NCI-H345 (cell line): ENCODE results near the gene NSMCE1.

Experiments used
- DNase-seq: peaks from one replicate; lab custom pipeline; 2025; lab: John Stamatoyannopoulos, UW

Gene NSMCE1

DNA sequence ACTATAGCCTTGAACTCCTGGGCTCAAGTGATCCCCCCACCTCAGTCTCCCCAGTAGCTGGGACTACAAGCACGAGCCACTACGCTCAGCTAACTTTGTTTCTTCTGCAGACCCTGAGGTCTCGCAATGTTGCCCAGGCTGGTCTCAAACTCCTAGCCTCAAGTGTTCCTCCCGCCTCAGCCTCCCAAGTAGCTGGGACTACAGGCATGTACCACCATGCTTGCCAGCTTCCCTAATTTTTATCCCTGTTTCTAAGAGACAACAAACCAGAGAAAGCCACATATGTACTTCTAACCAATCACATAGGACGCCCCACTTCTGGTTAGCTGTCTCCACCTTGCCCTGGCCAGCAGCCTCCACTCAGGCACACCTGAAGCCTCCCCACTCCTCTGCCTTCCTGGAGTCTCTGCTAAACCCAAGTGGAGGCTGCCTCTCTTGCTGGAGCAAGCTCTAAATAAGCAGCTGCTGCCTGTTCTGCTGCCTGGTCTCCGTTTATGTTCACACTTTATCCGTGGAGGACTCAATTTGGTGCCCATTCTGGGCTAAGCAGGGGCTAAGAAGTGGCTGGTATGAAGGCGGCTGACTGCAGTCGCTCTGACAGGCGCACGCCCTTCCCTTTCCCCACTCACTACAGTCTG is 24.7 kb downstream of the NSMCE1 start:
- DNase-seq, result no peak

- DNase-seq, result no peak
Measured at GRCh38 chr16:27242868-27243590, 25.5 kb downstream of the NSMCE1 start.

DNA sequence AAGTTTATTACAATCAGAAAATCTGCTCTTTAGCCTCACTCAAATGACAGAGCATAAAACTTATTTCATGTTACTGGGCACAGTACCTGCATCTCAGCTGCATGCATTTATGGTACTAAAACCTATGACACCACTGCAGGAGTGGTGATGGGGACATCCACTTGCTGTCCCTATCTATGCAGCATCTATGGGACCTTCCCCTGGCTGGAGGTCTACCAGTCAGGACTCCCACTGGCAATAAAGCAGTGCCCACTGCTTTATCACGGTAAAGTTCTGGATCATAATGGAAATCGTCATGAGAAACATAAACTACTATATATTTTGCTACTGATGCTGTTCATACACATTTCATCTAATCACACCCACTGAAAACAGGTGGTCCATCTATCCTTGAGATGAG is 26.2 kb downstream of the NSMCE1 start:
- no peak for DNase-seq

GRCh38 chr16:27241658-27242057 is 26.9 kb downstream of the NSMCE1 start:
- DNase-seq, result no peak

GRCh38 chr16:27240948-27241531 is 27.5 kb downstream of the NSMCE1 start:
- no peak for DNase-seq

DNA sequence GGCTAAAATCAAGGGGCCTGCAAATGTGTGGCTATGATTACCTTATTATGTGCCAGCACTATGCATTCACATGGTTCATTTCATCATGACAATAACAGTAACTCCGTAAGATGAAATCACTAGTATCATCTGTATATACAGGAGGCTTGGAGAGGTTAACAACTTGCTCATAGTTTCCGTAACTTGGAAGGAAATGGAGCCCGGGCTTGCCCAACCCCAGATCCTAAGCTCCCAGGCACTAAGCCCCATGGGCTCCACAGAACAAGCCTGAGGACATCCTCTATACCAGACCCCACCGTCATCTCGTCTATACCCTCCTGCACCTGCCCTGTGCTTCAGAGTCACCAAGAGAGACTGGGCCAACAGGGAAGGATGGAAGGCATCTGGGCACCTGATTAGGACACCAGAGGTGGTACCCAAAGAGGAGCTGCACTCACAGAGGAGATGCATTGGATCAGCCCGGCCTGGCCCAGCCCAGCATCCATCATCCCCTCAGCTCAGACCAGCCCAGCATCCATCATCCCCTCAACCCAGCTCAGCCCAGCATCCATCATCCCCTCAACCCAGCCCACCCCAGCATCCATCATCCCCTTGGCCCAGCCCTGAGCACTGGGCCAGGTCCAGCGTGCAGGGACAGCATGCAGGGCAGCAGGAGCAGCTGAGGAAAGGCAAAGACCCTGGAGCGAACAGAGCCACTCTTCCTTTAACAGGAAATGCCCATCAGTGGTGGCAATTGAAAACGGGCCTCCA is 28.5 kb downstream of the NSMCE1 start:
- no peak for DNase-seq

DNA sequence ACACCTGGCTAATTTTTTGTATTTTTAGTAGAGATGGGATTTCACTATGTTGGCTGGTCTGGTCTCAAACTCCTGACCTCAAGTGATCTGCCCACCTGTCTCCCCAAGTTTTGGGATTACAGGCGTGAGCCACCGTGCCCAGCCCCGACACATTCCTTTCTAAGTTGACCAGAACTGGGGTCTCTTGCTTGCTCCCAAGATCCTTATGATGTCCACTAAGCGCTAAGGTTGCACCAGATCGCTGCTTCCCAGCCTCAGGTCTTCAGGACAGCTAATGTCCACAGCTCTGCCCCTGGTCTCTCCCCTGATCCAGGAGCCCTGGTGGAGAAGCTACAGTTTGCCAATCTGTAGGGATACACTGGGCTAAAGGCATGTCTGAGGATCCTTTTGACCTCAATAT is 29.5 kb downstream of the NSMCE1 start:
- DNase-seq, result no peak

GRCh38 chr16:27238591-27238990 is 30.0 kb downstream of the NSMCE1 start:
- no peak for DNase-seq

GRCh38 chr16:27238016-27238587 is 30.5 kb downstream of the NSMCE1 start:
- no peak for DNase-seq

DNA sequence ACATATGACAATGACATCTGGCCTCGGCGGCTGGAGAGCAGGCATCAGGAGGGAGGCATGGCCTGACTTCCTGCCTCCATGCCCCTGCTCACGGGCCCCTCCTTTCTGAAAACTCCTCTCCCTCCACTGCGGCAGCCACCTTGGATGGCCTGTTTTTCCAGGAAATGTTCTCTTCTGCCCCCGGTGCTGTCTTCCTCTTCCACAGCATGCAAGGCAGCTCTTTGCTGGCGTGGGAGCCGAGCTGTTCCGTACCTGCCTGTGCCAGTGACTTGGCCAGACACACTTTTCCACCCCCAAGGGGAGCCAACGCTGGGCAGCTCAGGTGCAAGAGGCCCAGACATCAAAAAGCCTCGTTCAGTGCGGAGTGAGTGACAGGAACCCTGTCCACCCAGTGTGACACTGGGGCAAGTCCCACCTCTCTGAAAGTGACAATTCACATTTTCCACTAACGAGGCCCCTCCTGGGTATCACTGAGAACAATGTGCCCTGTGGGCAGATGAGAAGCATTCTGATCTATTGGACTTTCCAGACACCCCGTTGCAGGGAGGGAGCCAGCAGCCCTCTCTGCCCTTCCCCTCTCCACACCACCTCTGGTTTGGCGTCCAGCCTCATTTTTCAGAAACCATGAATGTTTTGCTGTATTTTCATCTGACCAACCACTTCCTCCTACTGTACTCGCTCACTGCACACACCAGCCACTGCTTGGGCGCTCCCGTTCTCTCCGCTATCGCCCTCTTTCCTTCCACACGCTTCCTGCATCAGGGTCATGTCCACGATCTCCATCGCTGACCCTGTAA is 31.2 kb downstream of the NSMCE1 start:
- DNase-seq, result no peak

- DNase-seq, result no peak
Measured at GRCh38 chr16:27236635-27237218, 31.8 kb downstream of the NSMCE1 start.

GRCh38 chr16:27235938-27236245 is 32.7 kb downstream of the NSMCE1 start:
- no peak for DNase-seq

GRCh38 chr16:27235055-27235937 is 33.3 kb downstream of the NSMCE1 start:
- peak; percentile 76 for DNase-seq

DNA sequence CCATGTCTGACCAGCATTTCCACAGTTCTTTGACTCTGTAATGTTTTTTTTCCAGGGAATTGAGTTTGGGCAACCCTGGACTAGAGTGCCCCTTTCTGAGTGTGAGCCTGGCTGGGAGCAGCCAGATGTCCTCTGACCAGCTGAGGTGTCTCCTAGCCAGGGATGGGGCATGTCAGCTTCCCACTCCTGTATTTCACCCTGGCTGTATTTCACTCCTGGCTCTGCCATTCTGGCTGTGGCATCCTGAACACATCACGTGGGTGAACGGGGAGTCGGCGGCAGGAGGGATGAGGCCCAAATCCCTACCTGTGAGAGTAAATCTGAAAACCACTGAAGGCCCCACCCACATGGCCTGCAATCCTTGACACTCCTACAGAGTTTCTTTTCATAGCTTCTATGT is 34.0 kb downstream of the NSMCE1 start:
- DNase-seq, result no peak

DNA sequence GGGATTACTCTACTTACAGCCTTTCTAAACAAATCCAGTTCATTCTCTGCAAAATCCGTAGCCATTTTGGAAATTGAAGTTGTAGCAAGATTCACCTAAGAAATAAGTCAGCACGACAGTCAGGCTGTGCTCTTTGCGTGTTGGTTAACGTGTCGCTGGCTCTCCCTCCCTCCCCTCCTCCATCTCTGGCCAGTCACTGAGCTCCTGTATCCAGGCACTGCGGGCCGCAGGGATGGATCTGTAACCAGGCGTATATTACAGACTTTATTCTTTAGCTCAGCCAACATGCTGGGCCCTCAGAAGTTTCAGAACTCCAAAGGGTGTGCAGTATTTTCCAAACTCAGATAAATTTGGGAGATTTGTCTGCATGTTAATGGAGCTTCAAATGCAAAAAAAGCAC is 34.4 kb downstream of the NSMCE1 start:
- DNase-seq, result no peak

DNA sequence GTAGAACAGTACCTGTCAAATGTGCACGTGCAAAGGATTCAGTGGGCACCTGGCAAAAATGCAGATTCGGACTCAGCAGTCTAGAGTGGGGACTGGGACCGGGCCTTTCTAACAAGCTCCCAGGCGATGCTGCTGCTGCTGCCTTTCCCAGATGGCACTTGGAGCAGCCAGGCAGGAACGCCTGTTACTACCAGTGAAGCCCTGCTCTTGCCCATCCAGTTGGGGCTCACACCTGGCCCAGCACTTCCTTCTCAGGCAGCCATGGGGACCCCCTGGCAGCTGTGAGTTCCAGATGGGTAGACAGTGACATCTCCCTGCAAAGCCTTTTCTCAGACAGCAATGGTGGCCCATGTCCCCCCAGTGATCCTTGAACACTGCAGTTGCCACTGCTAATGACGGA is 34.8 kb downstream of the NSMCE1 start:
- DNase-seq, result no peak

DNA sequence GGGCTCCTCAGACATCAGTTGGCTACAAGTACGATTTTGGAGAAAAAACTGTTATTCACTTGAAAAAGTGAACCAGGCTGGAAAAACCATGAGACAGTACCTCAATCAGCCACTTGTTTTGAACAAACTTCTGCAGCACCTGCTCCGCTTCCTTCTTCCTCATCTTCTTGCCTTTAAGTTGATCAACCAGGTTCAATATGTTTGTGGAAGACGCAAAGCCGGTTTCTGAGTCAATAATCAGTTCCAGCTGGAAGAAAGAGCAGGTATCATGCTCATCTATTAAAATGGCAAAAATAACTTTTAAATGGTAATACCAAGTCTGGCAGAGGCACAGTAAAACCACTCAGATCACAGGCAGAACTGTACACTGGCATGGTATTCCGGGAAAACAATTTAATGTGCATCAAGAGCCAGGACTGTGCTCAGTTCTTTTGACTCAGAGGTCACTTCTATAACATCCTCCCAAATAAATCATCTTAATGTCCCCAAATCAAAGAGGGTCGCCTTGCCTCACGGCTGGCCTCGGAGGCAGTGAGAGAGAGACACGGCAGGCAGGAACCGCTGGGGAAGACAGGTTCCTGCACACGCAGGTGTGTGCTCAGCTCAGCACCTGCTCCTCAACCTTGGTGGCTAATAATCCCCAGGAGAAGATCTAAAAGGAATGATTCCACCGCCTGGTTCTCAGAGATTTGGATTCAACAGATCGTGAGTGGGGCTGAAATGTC is 35.5 kb downstream of the NSMCE1 start:
- no peak for DNase-seq

DNA sequence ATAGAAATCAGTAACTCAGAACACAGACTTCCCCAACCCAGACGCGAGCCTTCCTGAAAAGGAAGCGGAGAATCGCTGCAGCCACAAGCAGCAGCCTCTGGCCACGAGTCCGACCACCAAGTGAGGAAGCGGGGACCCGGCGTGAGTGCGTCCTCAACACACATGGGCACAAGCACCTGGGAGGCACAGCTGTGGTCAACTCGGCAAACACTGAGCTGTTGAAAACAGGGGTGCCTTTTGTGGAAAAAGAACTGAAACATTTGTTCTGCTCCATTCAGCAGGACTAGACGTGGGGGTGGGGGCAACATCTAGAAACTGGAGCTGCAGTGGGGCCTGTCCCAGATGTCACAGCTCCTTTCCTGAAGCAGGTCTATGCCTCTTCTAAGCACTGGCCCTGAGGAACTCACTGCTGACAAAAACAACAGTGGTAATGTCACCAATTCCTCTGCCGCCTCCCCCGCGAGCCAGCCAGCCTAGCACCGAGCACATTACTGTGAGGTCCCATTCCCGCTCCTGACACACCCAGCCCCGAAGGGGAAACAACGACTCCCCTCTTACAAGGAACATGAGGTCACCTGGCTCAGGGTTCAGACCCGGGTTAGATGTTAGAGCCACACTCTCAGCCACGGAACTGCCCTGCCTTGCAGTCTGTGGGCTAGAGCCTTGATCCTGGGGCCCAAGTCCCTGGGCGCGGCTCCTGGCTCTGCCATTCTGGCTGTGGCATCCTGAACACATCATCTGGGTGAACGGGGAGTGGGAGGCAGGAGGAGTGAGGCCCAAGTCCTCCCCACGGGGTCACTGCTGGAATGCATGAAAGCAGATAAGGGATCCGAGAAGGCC is 36.3 kb downstream of the NSMCE1 start:
- DNase-seq, result no peak

- DNase-seq, result no peak
Measured at GRCh38 chr16:27231692-27232060, 36.9 kb downstream of the NSMCE1 start.
